MG63 (cell line): ENCODE measurements around the gene SCAF4. TPM values are rescaled to one million over a fixed set of nuclear protein-coding genes. Genes with fewer than 3 reads are reported as not detected.

Experiments used
- DNase-seq: peaks from one replicate; pipeline ENCODE4 v3.0.0-alpha.2; 2020
- H3K27me3 ChIP-seq: fragments of 250-450 bp; sonication (Bioruptor Pico); 2 replicates; pipeline ENCODE4 v1.5.1; 2020; ENCODE audit warnings: mild to moderate bottlenecking, moderate library complexity
- H3K36me3 ChIP-seq: fragments of 250-450 bp; sonication (Bioruptor Pico); 2 replicates; pipeline ENCODE4 v1.5.1; 2020; ENCODE audit warnings: mild to moderate bottlenecking, moderate library complexity
- H3K4me3 ChIP-seq: fragments of 250-450 bp; sonication (Bioruptor Pico); 2 replicates; pipeline ENCODE4 v1.5.1; 2020; ENCODE audit warnings: mild to moderate bottlenecking, moderate library complexity
- H3K9me3 ChIP-seq: fragments of 250-450 bp; sonication (Bioruptor Pico); 2 replicates; pipeline ENCODE4 v1.5.1; 2020; ENCODE audit warnings: mild to moderate bottlenecking, moderate library complexity
- total RNA-seq: library from RNA; depleted of rRNA; stranded (reverse); fragments of >200 nt; shearing (Covaris generic); gene quantifications from 2 replicates; pipeline ENCODE4 v1.2.3, GENCODE V29; 2014; ENCODE audit warnings: low replicate concordance

SCAF4 gene
- total RNA-seq, 1 experiment from 2014 or later = 2.2 TPM

- Histone ChIP-seq H3K27me3 (no peaks in the 10 kb centered on the region), H3K9me3 (no peaks in the 10 kb centered on the region), H3K4me3 (no peak overlapping the region), H3K36me3 (peaks cover 72% of the 10 kb centered on the region)
- DNase-seq = no peak
These were observed 31.9 kb downstream of the SCAF4 start for GRCh38 chr21:31700040-31700439.

GRCh38 chr21:31698461-31698860, 33.5 kb downstream of the SCAF4 start:
- Histone ChIP-seq H3K36me3 (peaks cover 85% of the 10 kb centered on the region), H3K27me3 (no peaks in the 10 kb centered on the region), H3K4me3 (no peak overlapping the region), H3K9me3 (no peaks in the 10 kb centered on the region)
- no peak for DNase-seq

DNA sequence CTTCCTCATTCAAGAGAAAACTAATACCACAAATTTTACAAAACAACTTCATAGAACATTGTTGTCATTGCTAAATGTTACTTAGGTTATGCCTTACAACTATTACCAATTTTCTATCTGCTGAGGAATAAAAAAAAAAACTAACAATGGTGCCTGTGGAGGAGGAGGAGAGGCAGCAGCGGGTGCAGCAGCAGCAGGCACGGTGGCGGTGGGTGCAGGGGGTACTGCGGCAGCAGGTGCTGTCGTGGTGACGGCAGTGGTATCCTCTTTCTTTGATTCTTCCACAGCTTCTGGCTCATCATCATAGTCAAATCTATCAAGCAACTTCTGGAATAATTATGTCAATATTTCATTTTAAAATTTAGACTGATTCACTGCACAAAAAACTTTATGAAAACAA, 35.5 kb downstream of the SCAF4 start:
- no peak for DNase-seq
- Histone ChIP-seq H3K36me3 (peaks cover 90% of the 10 kb centered on the region), H3K4me3 (no peak overlapping the region), H3K9me3 (no peaks in the 10 kb centered on the region), H3K27me3 (no peaks in the 10 kb centered on the region)

- Histone ChIP-seq H3K4me3 (no peak overlapping the region), H3K27me3 (no peaks in the 10 kb centered on the region), H3K9me3 (no peaks in the 10 kb centered on the region), H3K36me3 (peaks cover 92% of the 10 kb centered on the region)
- no peak for DNase-seq
These were observed 38.7 kb downstream of the SCAF4 start for GRCh38 chr21:31693222-31693621.

DNA sequence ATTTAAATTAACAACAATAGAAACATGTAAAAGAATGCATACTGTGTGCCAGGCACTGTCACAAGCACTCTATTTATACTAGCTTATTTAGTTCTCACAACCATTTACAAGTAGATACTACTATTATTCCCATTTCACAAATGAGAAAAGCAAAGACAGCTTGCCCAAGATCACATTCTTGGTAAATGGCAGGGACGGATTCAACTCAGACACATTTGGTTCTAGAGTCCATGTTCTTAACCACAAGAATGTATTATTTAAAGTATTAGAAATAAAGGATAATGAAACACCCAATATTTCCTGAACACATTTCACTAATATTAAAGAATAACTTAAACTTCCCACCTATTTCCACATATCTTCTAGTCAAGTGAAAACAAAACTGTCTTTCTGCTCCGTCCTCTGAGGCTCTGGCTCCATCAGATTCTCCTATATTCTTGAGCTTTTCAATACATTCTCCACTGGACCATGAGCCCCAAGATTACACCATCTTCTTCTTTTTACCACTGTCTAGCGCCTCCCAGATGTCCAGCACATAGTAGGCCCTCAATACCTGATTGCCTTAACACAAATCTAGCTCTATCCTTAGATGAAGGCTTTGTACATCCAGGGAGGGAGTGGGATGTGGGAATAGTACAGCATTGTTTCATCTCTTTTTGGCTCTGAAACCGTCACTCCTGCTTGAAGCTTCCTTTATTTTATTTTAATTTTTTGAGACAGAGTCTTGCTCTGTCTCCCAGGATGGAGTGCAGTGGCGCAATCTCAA, 43.1 kb downstream of the SCAF4 start:
- H3K27me3 ChIP-seq = no peaks in the 10 kb centered on the region
- peaks cover 88% of the 10 kb centered on the region for H3K36me3 ChIP-seq
- DNase-seq = no peak
- H3K4me3 ChIP-seq = no peak overlapping the region
- no peaks in the 10 kb centered on the region for H3K9me3 ChIP-seq

GRCh38 chr21:31687108-31687507, 44.8 kb downstream of the SCAF4 start:
- no peaks in the 10 kb centered on the region for H3K27me3 ChIP-seq
- peaks cover 88% of the 10 kb centered on the region for H3K36me3 ChIP-seq

DNA sequence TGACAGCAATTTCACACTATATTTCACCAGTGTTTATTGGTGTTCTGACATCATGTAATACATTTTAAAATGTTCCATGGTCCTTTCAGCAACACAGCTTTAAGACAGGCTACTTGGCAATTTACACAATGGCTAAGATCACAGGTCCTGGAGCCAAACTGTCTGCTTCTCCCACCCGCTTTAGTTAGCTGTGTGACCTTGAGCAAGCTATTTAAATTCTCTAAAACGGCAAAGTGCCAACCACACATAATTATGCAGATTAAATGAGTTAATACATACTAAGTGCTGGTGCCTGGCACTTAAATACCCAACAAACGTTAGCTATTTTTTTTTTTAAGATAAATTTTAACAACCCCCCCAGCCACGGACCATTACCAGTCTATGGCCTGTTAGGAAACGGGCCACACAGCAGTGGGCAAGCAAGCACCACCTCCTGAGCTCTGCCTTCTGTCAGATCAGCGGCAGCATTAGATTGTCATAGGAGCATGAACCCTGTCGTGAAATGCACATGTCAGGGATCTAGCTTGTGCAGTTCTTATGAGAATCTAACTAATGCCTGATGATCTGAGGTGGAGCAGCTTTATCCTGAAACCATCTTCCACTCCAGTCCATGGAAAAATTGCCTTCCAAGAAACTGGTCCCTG, 45.5 kb downstream of the SCAF4 start:
- no peaks in the 10 kb centered on the region for H3K27me3 ChIP-seq
- H3K36me3 ChIP-seq = peaks cover 88% of the 10 kb centered on the region
- no peak for DNase-seq
- no peaks in the 10 kb centered on the region for H3K9me3 ChIP-seq
- H3K4me3 ChIP-seq = no peak overlapping the region

More at GRCh38 chr21:31687108-31687507, 44.8 kb downstream of the SCAF4 start:
- Histone ChIP-seq H3K4me3 (no peak overlapping the region), H3K9me3 (no peaks in the 10 kb centered on the region)
- DNase-seq = no peak

- H3K36me3 ChIP-seq = peaks cover 86% of the 10 kb centered on the region
- H3K4me3 ChIP-seq = no peak overlapping the region
- DNase-seq = no peak
- H3K27me3 ChIP-seq = no peaks in the 10 kb centered on the region
- H3K9me3 ChIP-seq = no peaks in the 10 kb centered on the region
These were observed 47.0 kb downstream of the SCAF4 start for GRCh38 chr21:31684918-31685317.

DNA sequence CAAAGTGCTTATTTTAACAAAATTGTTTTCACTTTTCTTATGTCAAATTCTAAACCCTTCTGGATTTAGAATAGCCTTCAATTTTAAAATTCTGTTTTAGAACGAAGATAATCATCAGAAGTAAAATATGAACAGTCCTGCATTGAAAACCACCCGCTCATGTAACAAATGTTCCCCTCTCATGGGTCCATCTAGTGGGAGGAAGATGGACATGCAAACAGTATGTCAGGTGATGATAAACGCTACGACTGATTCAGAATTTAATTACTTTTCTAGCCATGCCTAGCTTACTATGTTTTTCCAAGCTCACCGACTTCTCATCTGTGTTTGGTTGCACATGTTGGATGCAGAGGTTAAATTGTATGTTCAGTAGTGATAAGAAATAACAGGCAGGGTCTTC, 48.9 kb downstream of the SCAF4 start:
- H3K9me3 ChIP-seq = no peaks in the 10 kb centered on the region
- H3K36me3 ChIP-seq = peaks cover 83% of the 10 kb centered on the region
- no peak overlapping the region for H3K4me3 ChIP-seq
- no peak for DNase-seq
- H3K27me3 ChIP-seq = no peaks in the 10 kb centered on the region

GRCh38 chr21:31682620-31683019, 49.3 kb downstream of the SCAF4 start:
- peaks cover 84% of the 10 kb centered on the region for H3K36me3 ChIP-seq
- no peak overlapping the region for H3K4me3 ChIP-seq
- H3K27me3 ChIP-seq = no peaks in the 10 kb centered on the region
- no peak for DNase-seq
- H3K9me3 ChIP-seq = no peaks in the 10 kb centered on the region

GRCh38 chr21:31678478-31678877, 53.4 kb downstream of the SCAF4 start:
- no peak for DNase-seq
- peaks cover 53% of the 10 kb centered on the region for H3K36me3 ChIP-seq

GRCh38 chr21:31677047-31677446, 54.9 kb downstream of the SCAF4 start:
- Histone ChIP-seq H3K9me3 (no peaks in the 10 kb centered on the region), H3K27me3 (no peaks in the 10 kb centered on the region), H3K36me3 (peaks cover 43% of the 10 kb centered on the region), H3K4me3 (no peak overlapping the region)
- no peak for DNase-seq

More at GRCh38 chr21:31678478-31678877, 53.4 kb downstream of the SCAF4 start:
- Histone ChIP-seq H3K27me3 (no peaks in the 10 kb centered on the region), H3K4me3 (no peak overlapping the region), H3K9me3 (no peaks in the 10 kb centered on the region)

DNA sequence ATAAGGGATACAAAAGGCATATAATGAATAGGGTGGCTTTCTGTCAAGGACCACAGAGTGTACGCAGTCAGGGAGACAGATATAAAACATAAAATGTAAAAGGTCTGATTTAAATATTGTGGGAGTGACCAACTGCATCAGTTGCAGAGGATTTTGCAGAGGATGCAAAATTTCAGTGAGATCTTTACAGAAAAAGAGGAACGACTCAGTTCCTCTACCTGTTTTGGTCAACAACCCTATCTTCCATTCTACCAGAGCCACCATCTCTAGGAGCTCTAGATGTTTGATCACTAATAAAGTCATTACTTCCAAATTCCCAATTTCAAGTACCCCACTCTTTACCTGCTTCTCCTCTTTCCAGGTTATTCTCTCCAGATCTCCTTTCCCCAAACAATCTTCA, 56.0 kb downstream of the SCAF4 start:
- H3K27me3 ChIP-seq = no peaks in the 10 kb centered on the region
- no peak overlapping the region for H3K4me3 ChIP-seq
- DNase-seq = no peak
- H3K9me3 ChIP-seq = no peaks in the 10 kb centered on the region
- peaks cover 33% of the 10 kb centered on the region for H3K36me3 ChIP-seq

DNA sequence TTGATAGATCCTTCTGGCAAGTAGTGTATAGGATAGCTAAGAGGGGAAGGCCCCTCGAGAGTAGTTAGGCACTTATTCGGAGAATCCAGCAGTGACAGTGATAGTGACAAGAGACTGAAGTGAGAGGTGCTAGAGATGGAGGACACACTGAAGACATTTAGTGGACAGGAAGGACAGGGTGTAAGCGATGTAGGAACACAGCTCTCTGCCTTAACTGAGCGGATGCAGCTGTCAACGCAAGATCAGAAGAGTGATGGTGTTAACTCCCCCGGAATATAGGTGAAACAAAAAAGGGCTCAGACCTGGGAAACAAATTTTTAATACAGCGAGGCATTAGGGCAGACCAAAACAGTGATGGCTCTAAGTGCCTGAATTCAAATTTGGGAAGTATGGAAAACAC, 56.6 kb downstream of the SCAF4 start:
- DNase-seq = no peak

DNA sequence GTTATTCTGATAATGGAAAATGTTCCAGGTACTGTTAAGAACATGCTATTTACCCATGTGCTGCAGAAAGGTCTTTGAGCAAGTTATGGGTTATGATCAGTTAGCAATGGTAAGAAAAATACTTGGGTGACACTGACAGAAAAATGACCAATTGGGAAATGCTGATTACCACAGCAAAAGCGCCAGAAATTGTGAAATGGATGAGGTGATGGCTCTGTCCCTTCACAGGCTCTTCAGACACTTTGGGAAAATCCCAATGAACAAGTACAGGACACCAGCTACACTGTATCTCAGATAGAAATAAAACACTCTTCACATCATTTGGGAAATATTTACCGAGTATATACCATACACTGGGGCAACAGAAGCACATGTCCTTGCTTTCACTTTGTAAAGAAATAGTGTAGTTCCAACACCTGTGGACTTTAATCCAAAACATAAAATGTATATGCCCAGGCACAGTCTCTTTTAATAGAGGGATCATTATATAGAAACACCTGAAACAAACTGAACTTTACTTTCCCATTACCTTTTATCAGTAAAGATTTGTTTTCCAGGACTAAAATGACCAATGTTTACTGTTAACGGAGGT, 58.5 kb downstream of the SCAF4 start:
- H3K9me3 ChIP-seq = no peaks in the 10 kb centered on the region
- no peak overlapping the region for H3K4me3 ChIP-seq
- H3K27me3 ChIP-seq = no peaks in the 10 kb centered on the region
- H3K36me3 ChIP-seq = peaks cover 34% of the 10 kb centered on the region
- DNase-seq = no peak

More for the DNA sequence above, 56.6 kb downstream of the SCAF4 start:
- H3K36me3 ChIP-seq = peaks cover 33% of the 10 kb centered on the region
- no peaks in the 10 kb centered on the region for H3K27me3 ChIP-seq
- H3K9me3 ChIP-seq = no peaks in the 10 kb centered on the region
- no peak overlapping the region for H3K4me3 ChIP-seq

- no peak overlapping the region for H3K4me3 ChIP-seq
- H3K27me3 ChIP-seq = no peaks in the 10 kb centered on the region
- H3K36me3 ChIP-seq = peaks cover 41% of the 10 kb centered on the region
- H3K9me3 ChIP-seq = no peaks in the 10 kb centered on the region
- DNase-seq = no peak
These were observed 60.0 kb downstream of the SCAF4 start for GRCh38 chr21:31671931-31672330.

DNA sequence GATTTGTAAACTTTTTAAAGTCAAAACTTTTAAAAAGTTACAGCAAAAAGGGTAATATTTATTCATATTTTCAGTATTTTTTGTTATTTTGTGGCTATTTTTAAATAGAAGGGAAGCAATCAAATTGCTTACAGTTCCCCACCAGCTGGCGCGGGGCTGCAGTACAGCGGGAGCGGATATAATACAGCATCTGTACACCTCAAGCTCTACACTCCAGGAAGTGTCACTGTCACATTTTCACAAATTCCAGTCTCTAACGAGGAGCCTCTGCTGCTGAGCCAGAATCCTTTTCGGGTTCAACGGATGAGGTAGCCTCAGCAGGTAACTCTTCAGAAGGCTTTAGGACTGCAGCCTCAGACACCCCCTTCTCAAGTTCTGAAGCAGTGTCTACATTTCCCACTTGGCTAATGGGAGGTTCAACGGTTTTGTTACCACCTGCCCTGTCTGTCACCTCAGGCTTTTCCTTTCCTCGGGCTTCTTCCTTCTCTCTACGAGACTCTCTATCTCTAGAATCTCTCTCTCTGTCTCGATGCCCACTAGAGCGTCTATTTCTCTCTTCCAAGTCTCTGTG, 60.7 kb downstream of the SCAF4 start:
- H3K4me3 ChIP-seq = no peak overlapping the region
- no peak for DNase-seq
- no peaks in the 10 kb centered on the region for H3K27me3 ChIP-seq
- peaks cover 48% of the 10 kb centered on the region for H3K36me3 ChIP-seq
- no peaks in the 10 kb centered on the region for H3K9me3 ChIP-seq
